H1 (cell line): Measurements from ENCODE around the gene NODAL.

Experiments
- CTCF ChIP-seq, 3 experiments: IDR thresholded peaks; 1 replicate in 2 of 3; 2 replicates in 1 of 3; pipeline versions ENCODE4 v1.5.1 to v1.6.1; 2011; ENCODE audit warnings: low read length in 3 of 3, mild to moderate bottlenecking in 3 of 3, inconsistent platforms in 2 of 3, low read depth in 1 of 3, moderate library complexity in 1 of 3; ENCODE audit not compliant: insufficient read depth in 1 of 3; ENCODE audit errors: control extremely low read depth in 1 of 3
- EGR1 ChIP-seq: IDR thresholded peaks from 2 replicates; pipeline ENCODE4 v1.6.1; 2011; ENCODE audit warnings: low read depth, low read length, borderline replicate concordance
- POLR2A ChIP-seq, 2 experiments: IDR thresholded peaks; 1 replicate in 1 of 2; 2 replicates in 1 of 2; pipeline ENCODE4 v1.6.1; 2011; ENCODE audit warnings: low read depth in 2 of 2, low read length in 2 of 2, mild to moderate bottlenecking in 2 of 2; ENCODE audit errors: control extremely low read depth in 1 of 2
- TAF1 ChIP-seq: IDR thresholded peaks from 2 replicates; pipeline ENCODE4 v1.6.1; 2011; ENCODE audit warnings: mild to moderate bottlenecking, low read depth, low read length

GRCh38 chr10:70474780-70475179 is 33.3 kb upstream of the NODAL start:
- no peak for TF ChIP-seq CTCF (IDR thresholded peaks at IDR 0.05; ENCODE audit: control extremely low read depth in 1 of 3, insufficient read depth in 1 of 3, low read depth in 1 of 3, low read length in 3 of 3)
- TF ChIP-seq EGR1 = no peak
- no peak for TF ChIP-seq POLR2A (IDR thresholded peaks at IDR 0.05; ENCODE audit: control extremely low read depth in 1 of 2, low read depth in 2 of 2, low read length in 2 of 2)
- TF ChIP-seq TAF1 = no peak
